IPS-18a (cell line): ENCODE data around the gene GRAMD4.

Experiments
- H3K27ac ChIP-seq: one replicate; pipeline ENCODE4 v1.5.1; 2013; ENCODE audit warnings: low read length
- H3K27me3 ChIP-seq: one replicate; pipeline ENCODE4 v1.6.1; 2013; ENCODE audit warnings: mild to moderate bottlenecking, low read length; ENCODE audit not compliant: control insufficient read depth, insufficient read depth
- H3K36me3 ChIP-seq: one replicate; pipeline ENCODE4 v1.6.1; 2013; ENCODE audit warnings: low read depth, low read length; ENCODE audit not compliant: control insufficient read depth
- H3K4me1 ChIP-seq: one replicate; pipeline ENCODE4 v1.6.1; 2013; ENCODE audit warnings: low read depth, low read length; ENCODE audit not compliant: control insufficient read depth
- H3K4me3 ChIP-seq: one replicate; pipeline ENCODE4 v1.5.1; 2013; ENCODE audit warnings: low read length
- H3K9ac ChIP-seq: one replicate; pipeline ENCODE4 v1.6.1; 2013; ENCODE audit warnings: mild to moderate bottlenecking, low read length, moderate library complexity
- H3K9me3 ChIP-seq: one replicate; pipeline ENCODE4 v1.6.1; 2013; ENCODE audit warnings: low read depth, low read length; ENCODE audit not compliant: control insufficient read depth

Gene GRAMD4

DNA sequence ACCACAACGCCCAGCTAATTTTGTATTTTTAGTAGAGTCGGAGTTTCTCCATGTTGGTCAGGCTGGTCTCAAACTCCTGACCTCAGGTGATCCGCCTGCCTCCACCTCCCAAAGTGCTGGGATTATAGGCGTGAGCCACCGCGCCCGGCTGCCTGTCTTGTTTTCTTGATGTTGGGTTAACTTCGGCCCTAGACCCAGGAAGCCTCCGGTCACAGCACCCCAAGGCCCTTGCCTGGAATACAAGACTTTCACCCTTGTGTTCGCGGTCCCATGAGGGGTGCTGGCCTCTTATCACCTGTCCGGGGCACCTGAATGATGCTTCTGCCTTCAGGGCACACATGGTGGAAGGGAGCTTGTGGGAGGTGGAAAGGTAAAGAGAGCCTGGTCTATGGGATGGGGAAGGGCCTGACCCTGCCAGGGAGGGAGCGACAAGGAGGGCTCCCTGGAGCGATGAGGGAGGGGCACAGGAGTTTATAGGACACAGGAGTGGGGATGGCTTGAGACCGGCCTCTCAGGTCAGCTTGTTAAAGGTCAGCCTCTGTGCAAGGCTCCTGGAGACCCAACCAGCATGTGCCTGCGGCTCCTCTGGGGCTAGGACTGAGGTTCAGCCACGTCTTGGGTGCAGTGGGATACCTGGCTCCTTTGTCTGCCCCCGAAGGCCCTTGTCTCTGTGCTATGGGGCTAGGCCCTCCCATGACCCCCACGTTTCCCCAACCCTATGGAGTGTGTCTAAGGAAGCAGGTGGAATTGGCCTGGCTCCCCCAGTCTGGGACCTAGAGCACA is 34.7 kb upstream of the GRAMD4 start:
- Histone ChIP-seq H3K36me3 (no peaks in the 10 kb centered on the region), H3K4me3 (no peak overlapping the region), H3K9ac (no peak overlapping the region), H3K27ac (no peak overlapping the region), H3K4me1 (peaks cover 15% of the 10 kb centered on the region), H3K27me3 (peaks cover 13% of the 10 kb centered on the region), H3K9me3 (no peaks in the 10 kb centered on the region)

DNA sequence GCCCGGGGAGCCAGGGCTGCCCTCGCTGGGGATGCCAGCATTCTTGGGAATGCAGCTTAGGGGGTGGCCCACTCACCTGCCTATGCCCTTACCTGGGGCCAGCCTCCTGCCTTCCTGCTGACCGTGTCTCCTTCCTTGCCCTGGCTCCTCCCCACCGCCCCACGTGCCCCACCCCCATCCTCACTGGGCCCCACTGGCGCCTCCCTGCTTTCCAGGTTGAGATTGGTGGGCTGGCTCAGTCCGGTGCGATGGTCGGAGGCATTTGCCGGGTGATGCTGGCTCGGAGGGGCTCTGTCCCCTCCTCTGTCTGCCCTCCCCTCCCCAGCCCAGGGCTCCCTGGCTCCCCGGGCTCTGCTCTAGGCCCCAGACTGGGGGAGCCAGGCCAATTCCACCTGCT is 34.1 kb upstream of the GRAMD4 start:
- Histone ChIP-seq H3K4me1 (peaks cover 15% of the 10 kb centered on the region), H3K4me3 (no peak overlapping the region), H3K36me3 (no peaks in the 10 kb centered on the region), H3K27me3 (peaks cover 13% of the 10 kb centered on the region), H3K9me3 (no peaks in the 10 kb centered on the region), H3K27ac (no peak overlapping the region), H3K9ac (no peak overlapping the region)

DNA sequence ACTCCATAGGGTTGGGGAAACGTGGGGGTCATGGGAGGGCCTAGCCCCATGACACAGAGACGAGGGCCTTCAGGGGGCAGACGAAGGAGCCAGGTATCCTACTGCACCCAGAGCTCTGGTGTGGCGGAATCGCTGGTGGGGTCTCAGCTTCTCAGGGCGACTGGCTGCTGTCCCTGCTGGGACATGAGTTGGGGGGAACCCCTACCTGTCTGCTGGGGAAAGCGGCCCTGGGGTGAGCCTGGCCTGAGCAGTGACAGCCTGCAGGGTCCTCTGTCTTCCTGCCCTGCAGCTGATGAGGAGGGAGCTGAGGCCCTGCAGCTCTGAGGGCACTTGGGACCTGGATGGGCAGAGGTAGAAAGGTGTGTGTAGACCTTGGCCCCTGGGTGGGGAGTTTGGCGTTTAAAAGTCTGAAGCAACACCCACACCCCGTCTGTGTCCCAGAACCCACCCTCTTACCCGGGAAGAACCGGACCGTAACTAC is 33.6 kb upstream of the GRAMD4 start:
- Histone ChIP-seq H3K36me3 (no peaks in the 10 kb centered on the region), H3K27me3 (peaks cover 13% of the 10 kb centered on the region), H3K9ac (no peak overlapping the region), H3K4me3 (no peak overlapping the region), H3K9me3 (no peaks in the 10 kb centered on the region), H3K27ac (no peak overlapping the region), H3K4me1 (peaks cover 15% of the 10 kb centered on the region)

DNA sequence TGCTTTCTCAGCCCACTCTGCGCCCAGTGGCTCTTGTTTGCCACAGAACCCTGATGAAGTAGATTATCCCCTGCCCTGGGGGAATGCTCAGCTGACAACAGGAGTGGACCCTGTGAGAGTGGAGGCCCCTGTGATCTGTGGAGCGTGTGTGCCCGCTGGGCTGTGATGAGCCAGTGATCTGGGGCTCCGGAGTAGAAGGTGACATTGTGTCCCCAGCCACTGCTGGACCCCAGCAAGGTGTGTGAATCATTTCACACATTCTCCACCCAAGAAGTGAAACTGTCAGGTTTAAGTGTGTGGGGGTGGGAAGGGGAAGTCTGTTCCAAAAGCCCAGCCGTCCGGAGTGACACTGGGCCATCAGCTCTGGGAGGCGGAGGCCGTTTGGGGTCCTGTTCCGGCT is 33.1 kb upstream of the GRAMD4 start:
- Histone ChIP-seq H3K9ac (no peak overlapping the region), H3K4me3 (no peak overlapping the region), H3K36me3 (no peaks in the 10 kb centered on the region), H3K27ac (no peak overlapping the region), H3K27me3 (peaks cover 13% of the 10 kb centered on the region), H3K4me1 (peaks cover 15% of the 10 kb centered on the region), H3K9me3 (no peaks in the 10 kb centered on the region)

DNA sequence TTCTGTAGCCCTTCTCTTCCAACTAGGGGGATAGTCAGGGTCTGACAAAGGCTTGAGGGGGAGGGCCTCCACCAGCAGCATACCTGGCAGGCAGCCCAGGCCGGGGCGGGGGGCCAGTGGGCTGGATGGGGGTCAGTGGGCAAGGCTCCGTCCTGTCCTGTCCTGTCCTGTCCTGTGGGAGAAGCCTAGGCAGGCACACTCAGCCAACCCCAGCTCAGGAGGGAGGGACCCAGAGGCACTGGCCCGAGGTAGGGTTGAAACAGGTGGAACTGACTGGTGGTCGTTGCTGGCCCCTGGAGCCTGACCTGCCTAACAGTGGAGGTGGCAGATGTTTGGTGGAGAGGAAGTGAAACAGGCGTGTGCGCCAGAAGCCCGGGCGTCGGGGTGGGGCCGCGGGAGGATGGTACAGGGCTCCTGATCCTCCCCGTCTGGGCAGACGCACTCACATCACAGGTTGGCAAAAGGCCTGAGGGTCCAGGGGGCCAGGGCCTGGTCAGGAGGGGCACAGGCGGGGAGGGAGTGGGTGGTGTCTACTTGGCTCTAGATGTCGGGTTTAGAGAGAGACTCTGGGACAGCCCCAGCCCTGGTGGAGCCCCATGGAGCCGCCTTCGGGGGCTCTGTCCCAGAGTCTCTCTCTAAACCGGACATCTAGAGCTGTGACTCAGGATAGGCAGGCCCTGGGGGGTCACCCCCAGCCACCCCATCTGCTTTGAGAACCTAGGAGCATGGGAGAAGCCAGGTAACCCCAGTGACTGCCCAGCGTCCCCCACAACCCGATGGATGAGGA is 32.5 kb upstream of the GRAMD4 start:
- peaks cover 15% of the 10 kb centered on the region for H3K4me1 ChIP-seq
- no peak overlapping the region for H3K4me3 ChIP-seq
- no peaks in the 10 kb centered on the region for H3K36me3 ChIP-seq
- no peak overlapping the region for H3K9ac ChIP-seq
- H3K9me3 ChIP-seq = no peaks in the 10 kb centered on the region
- H3K27ac ChIP-seq = no peak overlapping the region
- H3K27me3 ChIP-seq = peaks cover 13% of the 10 kb centered on the region

DNA sequence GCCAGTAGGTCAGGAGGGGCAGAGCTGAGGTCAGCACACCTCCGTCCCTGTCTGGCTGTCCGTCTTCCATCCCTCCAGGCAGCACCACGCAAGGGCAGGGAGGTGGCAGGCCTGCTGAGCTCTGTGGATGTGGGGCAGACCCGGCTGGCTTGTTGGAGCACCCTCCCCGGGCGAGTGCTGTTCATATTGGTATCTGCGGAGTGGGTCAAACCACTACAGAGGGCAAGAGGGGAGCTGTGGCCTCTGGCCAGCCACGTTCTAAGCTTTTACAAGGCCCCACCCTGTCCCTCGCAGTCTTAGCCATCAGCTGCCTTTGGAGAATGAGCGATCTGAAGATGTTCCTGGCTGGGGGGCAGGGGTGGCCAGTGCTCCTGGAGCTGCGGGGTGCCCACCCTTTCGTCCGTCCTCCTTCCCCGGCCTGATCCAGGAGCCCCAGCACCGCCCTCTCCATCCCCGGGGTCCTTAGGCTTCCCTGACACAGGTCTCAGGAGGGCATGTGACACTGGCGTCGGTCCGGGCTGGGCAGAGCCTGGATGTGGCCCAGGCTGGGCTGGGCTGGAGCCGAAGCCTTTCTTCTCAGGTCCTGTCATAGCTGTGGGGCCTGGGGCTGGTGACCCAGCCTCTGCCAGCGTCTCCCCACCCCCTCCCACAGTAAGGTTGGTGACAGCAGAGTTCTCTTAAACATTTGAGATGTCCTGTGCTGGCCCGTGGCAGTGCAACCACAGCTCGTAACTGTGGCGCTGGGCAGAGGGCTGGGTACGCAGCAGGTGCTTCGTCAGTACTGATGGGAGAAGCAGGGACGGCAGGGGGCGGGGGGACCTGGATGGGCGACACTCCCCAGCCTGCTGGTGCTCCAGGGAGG is 31.7 kb upstream of the GRAMD4 start:
- no peak overlapping the region for H3K9ac ChIP-seq
- peaks cover 15% of the 10 kb centered on the region for H3K4me1 ChIP-seq
- no peaks in the 10 kb centered on the region for H3K36me3 ChIP-seq
- no peak overlapping the region for H3K4me3 ChIP-seq
- H3K27ac ChIP-seq = no peak overlapping the region
- H3K27me3 ChIP-seq = peaks cover 13% of the 10 kb centered on the region
- H3K9me3 ChIP-seq = no peaks in the 10 kb centered on the region

DNA sequence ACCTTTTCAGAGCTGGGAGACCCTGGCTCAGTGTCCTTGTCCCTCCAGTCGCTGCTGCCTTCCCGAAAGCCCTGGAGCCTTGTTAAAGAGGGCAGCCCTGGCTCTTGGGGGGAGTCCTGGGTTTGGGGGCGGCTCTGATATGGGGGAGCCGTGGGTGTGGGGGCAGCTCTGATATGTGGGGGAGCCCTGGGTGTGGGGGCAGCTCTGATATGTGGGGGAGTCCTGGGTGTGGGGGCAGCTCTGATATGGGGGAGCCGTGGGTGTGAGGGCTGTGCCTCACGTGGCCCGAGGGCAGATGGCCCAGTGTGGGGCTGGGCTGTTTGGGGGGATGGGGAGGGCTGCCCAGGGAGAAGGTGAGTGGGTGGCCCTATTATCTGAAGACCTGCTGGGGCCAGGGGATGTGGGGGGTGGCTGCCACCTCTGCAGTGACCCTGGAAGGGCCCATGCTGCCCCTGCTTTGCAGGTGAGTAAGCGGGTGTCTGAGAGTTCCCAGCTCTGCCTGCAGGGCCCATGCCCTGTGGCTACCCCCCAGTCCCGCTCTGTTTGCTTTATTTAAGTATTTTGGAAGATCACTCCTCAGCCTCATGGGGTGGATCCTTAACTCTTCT is 30.9 kb upstream of the GRAMD4 start:
- no peak overlapping the region for H3K27ac ChIP-seq
- peaks cover 7% of the 10 kb centered on the region for H3K27me3 ChIP-seq
- peaks cover 10% of the 10 kb centered on the region for H3K4me1 ChIP-seq
- no peaks in the 10 kb centered on the region for H3K9me3 ChIP-seq
- H3K36me3 ChIP-seq = no peaks in the 10 kb centered on the region
- H3K9ac ChIP-seq = no peak overlapping the region
- no peak overlapping the region for H3K4me3 ChIP-seq

DNA sequence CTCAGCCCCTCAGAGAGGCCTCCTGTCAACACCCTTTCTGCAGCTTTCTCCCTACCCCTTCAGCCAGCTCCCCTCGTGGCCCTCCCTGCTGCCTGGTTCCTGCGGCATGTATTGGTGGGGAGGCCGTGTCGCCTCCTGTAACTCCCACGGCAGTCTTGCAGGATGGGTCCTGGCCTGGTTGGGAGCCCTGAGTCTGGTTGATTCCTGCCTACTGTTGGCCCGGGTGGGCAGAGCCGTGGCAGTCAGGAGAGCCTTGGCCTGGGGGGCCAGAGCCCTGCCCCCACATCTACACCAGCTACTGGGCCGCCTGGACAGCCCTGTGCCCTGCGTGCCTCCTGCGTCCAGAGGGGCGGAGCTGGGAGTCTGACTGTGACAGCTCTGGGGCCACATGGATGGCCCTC is 30.3 kb upstream of the GRAMD4 start:
- peaks cover 4% of the 10 kb centered on the region for H3K4me1 ChIP-seq
- no peak overlapping the region for H3K9ac ChIP-seq
- H3K27ac ChIP-seq = no peak overlapping the region

DNA sequence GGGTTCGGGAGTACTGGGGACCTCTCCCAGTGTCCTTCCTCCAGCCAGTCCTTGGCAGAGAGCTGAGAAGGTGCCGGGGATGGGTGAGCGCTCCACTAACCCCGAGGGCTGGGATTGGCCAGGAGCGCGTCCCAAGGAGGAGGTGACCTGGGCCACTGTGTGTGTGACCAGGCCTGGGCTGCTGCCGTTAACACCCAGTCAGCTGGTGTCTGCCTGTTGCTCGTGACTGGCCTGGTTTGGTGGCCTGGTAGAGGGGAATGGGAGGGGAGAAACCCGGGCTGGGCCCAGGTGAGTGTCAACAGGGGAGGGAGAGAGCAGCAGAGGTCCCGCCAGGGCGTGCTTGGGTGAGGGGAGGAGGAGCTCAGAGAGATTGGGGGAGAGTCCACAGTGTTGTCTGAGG is 29.9 kb upstream of the GRAMD4 start:
- H3K9ac ChIP-seq = no peak overlapping the region
- H3K9me3 ChIP-seq = no peaks in the 10 kb centered on the region
- H3K4me1 ChIP-seq = no peaks in the 10 kb centered on the region
- no peaks in the 10 kb centered on the region for H3K27me3 ChIP-seq
- no peak overlapping the region for H3K27ac ChIP-seq
- no peak overlapping the region for H3K4me3 ChIP-seq
- H3K36me3 ChIP-seq = no peaks in the 10 kb centered on the region

More for the DNA sequence above, 30.3 kb upstream of the GRAMD4 start:
- H3K36me3 ChIP-seq = no peaks in the 10 kb centered on the region
- H3K4me3 ChIP-seq = no peak overlapping the region
- no peaks in the 10 kb centered on the region for H3K9me3 ChIP-seq
- peaks cover under 1% of the 10 kb centered on the region for H3K27me3 ChIP-seq

DNA sequence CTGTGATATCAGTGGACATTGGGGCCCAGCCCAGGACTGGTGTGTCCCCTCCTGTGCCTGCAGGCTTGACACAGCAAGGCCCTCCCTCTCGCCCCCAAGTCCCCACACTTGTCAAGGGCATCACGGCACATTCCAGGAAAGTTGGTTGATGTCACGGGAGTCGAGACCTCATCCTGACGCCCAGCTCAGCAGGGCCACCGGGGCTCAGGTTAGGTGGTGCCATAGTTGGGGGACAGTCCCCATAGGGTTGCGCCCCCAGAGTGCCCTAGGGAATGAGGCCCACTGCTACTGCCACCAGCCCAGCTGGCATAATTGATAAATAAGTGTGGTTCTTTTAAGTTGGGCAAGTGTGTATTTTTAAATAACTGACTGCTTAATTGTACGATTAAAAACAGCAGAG is 28.3 kb upstream of the GRAMD4 start:
- Histone ChIP-seq H3K9me3 (no peaks in the 10 kb centered on the region), H3K4me1 (no peaks in the 10 kb centered on the region), H3K27ac (no peak overlapping the region), H3K36me3 (no peaks in the 10 kb centered on the region), H3K9ac (no peak overlapping the region), H3K4me3 (no peak overlapping the region), H3K27me3 (no peaks in the 10 kb centered on the region)

DNA sequence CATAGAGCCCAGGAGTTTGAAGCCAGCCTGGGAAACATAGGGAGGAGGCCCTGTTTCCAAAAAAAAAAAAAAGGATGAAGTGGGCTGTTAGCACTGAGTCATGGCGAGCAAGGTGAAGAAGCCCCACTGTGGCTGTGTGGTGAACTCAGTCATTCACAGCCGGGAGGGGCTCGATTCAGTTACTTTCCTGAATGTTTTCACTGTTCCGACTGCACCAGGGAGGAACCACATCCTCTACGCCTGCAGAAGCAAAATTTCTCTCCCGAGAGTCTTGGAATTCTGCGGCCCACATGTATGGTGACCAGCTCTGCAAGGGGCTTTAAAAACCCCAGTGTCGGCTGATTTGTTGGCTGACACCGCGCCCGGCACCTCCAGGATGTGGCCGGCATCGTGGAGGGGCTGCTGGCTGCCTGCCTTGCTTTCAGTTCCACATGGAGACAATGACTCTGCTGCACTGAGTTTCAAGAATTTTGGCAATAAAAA is 27.8 kb upstream of the GRAMD4 start:
- H3K27me3 ChIP-seq = no peaks in the 10 kb centered on the region
- no peak overlapping the region for H3K27ac ChIP-seq
- no peaks in the 10 kb centered on the region for H3K9me3 ChIP-seq
- no peaks in the 10 kb centered on the region for H3K4me1 ChIP-seq
- H3K4me3 ChIP-seq = no peak overlapping the region
- H3K36me3 ChIP-seq = no peaks in the 10 kb centered on the region
- no peak overlapping the region for H3K9ac ChIP-seq
